ENCODE data around the gene MACC1. TPM values are rescaled to one million over a fixed set of nuclear protein-coding genes. Genes with fewer than 3 reads are reported as not detected.
A peak's percentile ranks its signal among the peaks of the same experiment; 100 is the strongest.

The MACC1 gene
- total RNA-seq, 1 donor from 2014 or later = 0.16 TPM

DNA sequence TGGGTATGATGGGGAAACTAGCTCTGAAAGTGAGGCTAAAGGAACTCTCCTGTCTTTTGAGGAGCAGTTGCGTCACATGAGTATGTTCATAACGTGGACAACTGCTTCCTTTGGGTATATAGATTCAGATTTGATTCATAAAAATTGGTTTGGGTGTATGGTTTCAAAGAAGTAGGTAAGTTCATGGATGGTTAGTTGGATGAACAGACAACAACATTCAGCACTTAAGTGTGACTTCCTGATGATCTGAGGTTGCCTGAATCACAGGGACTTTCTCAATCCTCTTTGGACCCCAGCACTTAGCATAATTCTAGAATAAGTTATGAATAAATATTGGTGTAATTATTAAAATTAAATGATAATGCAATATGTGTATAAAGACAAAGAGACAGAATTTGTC lies 43.4 kb downstream of the MACC1 start:
- no peak for DNase-seq

GRCh38 chr7:20172736-20173334 lies 44.3 kb downstream of the MACC1 start:
- peak; percentile 6 for DNase-seq

- DNase-seq = no peak
These were observed 46.6 kb downstream of the MACC1 start for GRCh38 chr7:20170633-20171032.

DNA sequence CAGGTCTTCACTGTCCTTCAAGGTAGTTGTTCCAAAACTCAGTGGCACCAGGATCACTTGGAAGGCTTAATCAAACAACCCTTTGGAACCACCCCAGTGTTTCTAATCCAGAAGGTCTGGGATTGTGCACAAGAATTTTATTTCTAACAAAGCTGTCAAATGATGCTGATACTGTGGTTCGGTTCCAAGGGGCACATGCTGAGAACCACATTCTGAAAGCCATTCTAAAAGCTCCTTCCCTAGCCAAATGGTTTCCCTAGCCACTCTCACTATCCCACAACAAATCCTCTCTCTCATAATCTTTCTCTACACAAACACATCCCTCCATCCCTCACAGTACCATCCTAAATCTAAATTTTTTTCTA lies 52.1 kb downstream of the MACC1 start:
- DNase-seq = no peak

DNA sequence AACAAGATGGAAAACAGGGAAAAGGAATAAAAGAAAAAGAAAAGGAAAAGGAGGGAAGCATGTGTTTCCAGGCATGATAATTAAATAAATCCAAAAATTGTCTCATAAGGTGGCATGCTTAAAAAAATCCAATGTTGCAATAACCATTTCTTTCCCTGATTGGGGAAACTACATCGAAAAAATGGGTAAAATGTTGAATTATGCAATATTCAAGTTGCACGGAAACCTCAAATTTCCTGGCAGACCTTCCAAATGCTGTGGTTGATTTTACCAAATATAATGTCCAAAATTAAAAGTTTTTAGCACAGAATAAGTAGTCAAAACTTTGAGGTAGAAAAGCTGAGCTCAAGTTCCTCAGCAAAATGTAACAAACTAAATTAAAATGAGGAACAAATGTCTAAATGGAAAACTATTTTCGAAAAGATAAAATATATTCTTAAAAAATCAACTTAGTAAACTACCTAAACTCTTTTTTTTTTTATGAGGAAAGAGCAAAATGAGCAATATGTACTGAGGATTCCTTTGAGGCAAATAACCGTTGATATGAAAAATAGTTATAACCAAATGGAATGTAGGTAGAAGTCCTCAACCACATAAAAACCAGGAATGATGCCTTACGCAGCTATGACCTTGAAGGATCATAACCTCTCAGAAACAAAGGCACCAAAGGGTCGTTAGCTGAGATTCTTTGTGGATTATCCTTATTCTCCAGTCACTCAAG lies 52.6 kb downstream of the MACC1 start:
- DNase-seq = no peak

GRCh38 chr7:20162665-20163064 lies 54.5 kb downstream of the MACC1 start:
- no peak for DNase-seq

DNA sequence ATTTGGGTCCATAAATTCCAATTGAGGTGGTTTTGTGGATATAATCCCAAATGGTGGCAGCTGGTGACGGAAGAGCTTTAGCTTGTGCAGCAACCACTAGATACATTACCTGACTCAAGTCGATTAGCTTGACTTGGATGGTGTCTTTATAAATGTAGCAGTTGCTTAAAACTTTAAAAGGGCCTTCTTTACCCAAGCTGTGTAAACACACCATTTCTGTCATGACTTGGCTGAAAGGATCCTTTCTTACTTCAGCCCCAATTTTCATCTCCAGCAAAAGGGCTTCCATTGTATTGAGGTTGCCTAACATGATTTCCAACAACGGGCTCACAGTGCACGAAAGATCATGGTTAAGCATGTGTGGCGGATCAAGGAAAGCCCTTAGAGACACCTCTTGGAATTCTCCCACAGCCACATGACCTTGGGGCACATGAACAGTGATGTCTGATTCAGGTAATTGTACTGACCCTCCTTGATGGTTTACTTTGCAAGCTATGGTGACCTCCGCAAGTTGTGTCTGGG lies 57.9 kb downstream of the MACC1 start:
- no peak for DNase-seq

- no peak for DNase-seq
These were observed 58.5 kb downstream of the MACC1 start for GRCh38 chr7:20158684-20159083.

DNA sequence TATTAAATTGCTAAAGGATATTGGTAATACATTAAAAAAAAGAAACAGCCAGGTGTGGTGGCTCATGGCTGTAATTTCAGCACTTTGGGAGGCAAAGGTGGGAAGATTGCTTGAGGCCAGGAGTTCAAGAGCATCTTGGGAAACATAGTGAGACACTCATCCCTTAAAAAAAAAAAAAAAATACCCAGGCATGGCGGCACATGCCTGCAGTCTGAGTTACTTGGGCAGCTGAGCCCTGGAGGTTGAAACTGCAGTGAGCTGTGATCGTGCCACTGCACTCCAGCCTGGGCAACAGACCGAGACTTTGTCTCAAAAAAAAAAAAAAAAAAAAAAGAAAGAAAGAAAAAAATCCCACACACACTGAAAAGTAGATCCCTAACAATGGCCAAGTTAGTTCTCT lies 59.7 kb downstream of the MACC1 start:
- no peak for DNase-seq

- DNase-seq = no peak
These were observed 63.2 kb downstream of the MACC1 start for GRCh38 chr7:20153999-20154398.

DNA sequence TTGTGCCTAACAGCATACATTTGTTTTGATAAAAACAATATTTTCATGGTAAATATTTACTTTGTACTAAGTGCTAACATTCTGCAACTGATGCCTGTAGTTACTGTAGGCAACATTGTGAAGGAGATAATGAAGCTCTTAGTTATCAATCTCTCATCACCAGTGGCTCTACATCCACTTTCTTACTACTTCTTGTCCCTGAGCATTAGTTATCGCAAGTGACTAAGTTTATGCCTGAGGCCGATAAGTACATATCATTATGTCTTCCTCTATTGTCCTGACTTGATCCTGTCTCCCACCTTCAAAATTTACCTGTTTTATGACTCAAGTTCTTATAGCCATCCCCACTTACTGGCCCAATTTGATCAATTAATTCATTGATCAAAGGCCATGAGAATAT lies 63.6 kb downstream of the MACC1 start:
- no peak for DNase-seq

- DNase-seq = no peak
These were observed 64.7 kb downstream of the MACC1 start for GRCh38 chr7:20152511-20152910.

DNA sequence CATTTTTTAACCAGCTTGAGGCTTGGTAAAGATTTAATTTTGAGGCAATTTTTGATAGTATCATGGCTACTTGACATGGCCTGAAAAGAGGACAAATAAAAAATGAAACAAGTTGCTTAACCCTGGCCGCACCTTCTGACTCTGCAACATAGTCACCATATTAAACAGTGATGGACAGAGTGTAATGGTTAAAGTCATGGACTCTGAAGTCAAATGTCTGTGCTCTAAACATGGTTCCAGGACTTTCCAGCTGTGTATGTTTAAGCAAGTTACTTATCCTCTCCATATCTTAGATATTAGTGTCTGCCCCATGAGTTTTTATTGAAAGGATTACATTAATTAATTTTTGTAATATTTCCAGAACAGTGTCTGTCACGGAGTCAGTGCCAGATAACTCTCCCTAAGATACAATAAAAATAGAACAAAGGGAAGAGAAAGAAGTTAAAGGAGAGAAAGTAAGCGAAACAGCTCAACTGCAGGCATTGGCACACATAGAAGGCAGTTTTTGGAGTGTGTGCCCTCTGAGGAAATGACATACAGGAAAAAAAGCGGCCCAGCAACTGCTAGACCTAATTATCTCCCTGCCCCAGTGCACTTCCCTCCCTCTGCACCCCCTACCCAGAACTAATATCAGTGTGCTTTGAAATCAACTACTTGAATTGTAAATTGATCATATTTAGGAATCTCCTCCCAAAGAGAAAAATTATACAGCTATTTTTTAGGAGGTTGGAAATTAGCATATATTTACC lies 65.3 kb downstream of the MACC1 start:
- no peak for DNase-seq

DNA sequence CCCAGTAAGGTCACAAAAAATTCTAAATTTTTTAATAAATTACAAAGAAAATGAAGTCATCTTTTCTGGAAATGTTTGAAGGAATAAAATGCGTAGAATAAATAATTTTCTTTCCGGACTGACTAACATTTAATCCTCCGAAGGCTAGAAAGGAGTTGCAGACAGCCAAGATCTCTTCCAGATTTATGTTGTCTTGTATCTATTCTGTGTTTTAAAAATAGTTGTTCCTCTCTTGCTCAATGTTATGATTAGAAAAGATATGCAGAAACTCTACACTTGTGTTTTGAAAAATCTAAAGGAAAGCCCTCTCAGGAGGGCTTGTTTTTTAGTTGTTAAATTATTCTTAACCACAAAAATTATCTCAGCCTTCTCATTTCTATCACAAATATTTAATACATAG lies 70.7 kb downstream of the MACC1 start:
- no peak for DNase-seq

DNA sequence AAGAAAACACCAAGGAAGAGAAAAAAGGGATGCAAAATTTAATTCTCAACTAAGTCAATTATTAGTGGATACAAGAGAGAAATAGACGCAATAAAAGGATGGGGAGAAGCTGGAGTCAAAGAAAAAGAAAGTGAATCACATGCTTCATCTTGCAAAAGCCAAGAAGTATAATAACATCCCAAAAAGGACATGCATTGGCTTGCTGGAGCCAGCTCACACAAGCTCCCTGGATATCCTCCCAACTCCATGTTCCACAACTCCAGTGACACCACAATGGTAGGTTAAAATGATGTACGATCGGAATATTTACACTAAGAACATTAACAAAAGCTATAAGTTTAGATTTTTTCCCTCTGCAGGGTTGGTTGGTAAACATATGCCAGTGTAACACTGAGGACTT lies 72.4 kb downstream of the MACC1 start:
- DNase-seq = no peak

DNA sequence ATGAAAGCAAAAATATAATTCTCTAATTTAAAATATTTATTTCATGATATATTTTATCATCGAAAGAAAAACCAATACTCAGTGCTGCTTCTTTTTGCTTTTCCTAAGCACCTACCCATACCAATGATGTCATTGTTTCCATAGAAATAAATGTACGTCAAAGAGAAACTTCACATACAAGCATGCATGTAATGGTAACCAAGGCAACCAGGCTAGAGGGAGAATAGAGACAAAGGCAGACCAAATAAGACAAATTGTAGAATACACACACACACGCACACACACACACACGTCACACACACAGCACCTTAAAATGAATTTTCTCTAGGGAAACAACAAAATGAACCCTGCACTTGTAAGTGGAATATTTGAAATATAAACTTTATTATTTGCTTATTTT lies 75.5 kb downstream of the MACC1 start:
- DNase-seq = no peak

DNA sequence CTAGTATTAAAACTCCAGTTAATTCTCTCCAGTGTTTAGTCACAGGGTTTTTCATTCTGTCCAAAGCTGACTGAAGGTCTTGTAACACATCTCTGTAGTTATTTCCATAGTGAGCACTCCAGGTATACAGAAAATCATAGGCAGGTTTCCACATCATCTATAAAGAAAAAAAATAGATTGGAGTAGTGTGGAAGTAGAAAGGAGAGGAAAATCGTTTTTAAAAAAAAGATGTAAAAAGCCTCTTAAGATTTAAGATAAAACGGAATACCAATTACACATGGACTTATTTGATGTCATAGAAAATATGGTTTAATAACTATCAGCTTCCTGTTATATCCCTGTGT lies 76.2 kb downstream of the MACC1 start:
- DNase-seq = no peak

DNA sequence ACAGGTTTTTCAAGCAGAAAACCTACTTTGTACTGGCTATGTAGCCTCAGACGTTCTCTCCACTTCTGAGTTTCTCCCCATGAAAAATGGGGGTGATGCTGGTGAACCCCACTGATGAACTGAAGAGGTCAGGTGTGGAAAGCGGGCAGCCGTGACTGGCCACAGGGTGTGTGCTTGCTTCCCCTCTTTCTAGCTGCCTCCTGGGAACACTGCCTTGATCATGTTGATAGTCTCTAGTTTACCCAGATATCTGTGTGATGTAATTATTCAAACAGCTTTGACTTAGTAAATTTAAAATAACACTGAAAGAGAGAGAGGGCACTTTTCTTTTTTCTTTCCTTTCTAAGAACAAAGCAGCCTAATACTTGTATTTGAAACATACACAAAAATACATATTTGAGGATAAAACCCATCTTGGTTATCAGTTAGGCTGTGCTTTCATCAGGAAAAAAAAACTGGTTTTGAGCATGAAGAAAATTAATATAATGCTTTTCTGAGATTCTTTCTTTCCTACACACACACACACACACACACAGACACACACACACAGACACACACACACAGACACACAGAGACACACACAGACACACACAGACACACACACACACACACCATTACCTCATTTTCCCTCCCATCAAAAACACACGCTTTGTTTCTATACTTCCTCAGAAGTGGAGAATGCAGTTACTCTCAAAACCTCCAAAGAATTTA lies 76.7 kb downstream of the MACC1 start:
- no peak for DNase-seq

DNA sequence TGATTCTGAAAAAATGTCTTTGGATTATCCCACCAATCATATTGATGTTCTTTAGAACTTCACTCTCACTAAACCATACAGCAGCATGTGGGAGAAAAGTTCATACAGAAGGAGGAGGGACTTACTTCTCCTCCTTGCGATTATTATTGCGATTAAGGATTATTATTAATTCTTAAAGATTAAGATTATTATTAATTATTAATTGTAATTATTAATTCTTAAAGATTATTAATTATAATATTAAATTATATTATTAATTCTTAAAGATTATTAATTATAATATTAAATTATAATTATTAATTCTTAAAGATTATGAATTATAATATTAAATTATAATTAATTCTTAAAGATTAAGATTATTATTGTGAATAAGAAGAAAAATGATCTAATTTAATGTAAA lies 80.5 kb downstream of the MACC1 start:
- DNase-seq = no peak

GRCh38 chr7:20133803-20134202 lies 83.4 kb downstream of the MACC1 start:
- no peak for DNase-seq

DNA sequence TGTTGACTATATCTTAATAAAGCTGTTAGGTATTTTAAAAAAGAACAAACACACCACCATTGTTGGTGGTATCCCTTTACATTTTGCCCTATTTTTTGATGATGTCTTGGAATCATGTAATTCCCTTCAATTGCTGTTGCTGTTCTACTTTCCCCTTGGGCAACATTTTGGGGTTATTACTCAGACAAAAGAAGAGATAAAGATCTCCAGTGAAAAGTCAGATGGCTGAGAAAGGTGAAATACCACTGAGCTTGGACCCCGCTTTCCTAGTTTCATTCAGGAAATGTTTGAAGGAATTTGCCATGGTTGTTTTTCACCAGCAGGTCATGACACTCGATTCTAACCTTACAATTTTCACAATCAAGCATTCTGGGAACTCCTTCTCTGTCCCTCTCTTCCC lies 84.6 kb downstream of the MACC1 start:
- no peak for DNase-seq

- no peak for DNase-seq
These were observed 85.4 kb downstream of the MACC1 start for GRCh38 chr7:20131776-20132175.

DNA sequence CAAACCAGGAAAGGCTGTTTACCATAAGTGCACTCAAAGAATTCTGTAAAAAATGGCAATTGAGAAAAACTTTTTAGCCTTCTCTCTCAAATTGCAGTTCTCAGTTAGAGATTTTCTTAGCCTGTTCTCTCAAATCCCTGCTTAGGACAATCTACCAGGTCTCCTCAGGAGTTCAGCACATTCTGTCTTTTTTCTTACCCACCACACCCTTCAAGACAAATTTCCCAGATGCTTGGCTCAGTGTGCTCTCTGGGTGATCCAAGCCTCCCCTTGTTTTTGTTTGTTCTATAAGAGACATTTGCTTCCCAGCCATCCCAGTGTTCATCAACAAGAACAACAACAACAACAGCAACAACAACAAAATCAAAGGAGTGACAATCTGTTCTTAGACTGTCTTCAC lies 87.3 kb downstream of the MACC1 start:
- DNase-seq = no peak

All from occipital lobe (tissue), 2 donors.